Upper lobe of left lung (tissue), 6 donors: ENCODE results near the gene REEP6. TPM values are rescaled to one million over a fixed set of nuclear protein-coding genes. Genes with fewer than 3 reads are reported as not detected.

Experiments
- ATAC-seq, 2 donors: fragments of 200-7000 bp; cut with Tn5 transposase; one replicate each; pipeline ENCODE4 v1.9.1; 2022; ENCODE audit warnings: mild to moderate bottlenecking in 2 of 2, moderate library complexity in 2 of 2; ENCODE audit not compliant: low FRiP score in 2 of 2
- DNase-seq, 2 donors: peaks; one replicate each; pipeline ENCODE4 v3.0.0-alpha.2; 2019 to 2020
- H3K27ac ChIP-seq, 4 donors: fragments of 200-600 bp; sonication (generic); one replicate each; pipeline ENCODE4 v1.5.1; 2016 to 2019
- H3K27me3 ChIP-seq, 4 donors: fragments of 200-600 bp; sonication (generic); one replicate each; pipeline ENCODE4 v1.5.1; 2017 to 2019
- H3K36me3 ChIP-seq, 4 donors: fragments of 200-600 bp; sonication (generic); one replicate each; pipeline ENCODE4 v1.5.1; 2016 to 2019
- H3K4me1 ChIP-seq, 4 donors: fragments of 200-600 bp; sonication (generic); one replicate each; pipeline ENCODE4 v1.5.1; 2018 to 2019
- H3K4me3 ChIP-seq, 4 donors: fragments of 200-600 bp; sonication (generic); one replicate each; pipeline ENCODE4 v1.5.1; 2017 to 2019; ENCODE audit warnings: mild to moderate bottlenecking in 2 of 4, moderate library complexity in 1 of 4
- H3K9me3 ChIP-seq, 4 donors: fragments of 200-600 bp; sonication (generic); one replicate each; pipeline ENCODE4 v1.5.1; 2018 to 2019
- CTCF ChIP-seq, 6 experiments: fragments of 450-650 bp in 4 of 6; fragments of 200-600 bp in 2 of 6; sonication (generic) in 2 of 6; IDR thresholded peaks; one replicate each; pipeline ENCODE4 v1.5.1; 2016 to 2019; ENCODE audit warnings: antibody characterized with exemption in 6 of 6
- EP300 ChIP-seq, 4 donors: sonication (generic); formaldehyde crosslinking; IDR thresholded peaks; one replicate each; pipeline ENCODE4 v1.5.1; 2017; ENCODE audit warnings: antibody characterized with exemption in 4 of 4, control low read depth in 2 of 4
- POLR2A ChIP-seq, 4 donors: fragments of 450-650 bp; IDR thresholded peaks; one replicate each; pipeline ENCODE4 v1.5.1; 2016 to 2017; ENCODE audit warnings: antibody characterized with exemption in 4 of 4, mild to moderate bottlenecking in 2 of 4
- POLR2AphosphoS5 ChIP-seq, 2 donors: sonication (generic); formaldehyde crosslinking; IDR thresholded peaks; one replicate each; pipeline ENCODE4 v1.5.1; 2017; ENCODE audit warnings: antibody characterized with exemption in 2 of 2
- WGBS, 2 donors: methylation state at CpG; one replicate each; pipeline ENCODE4 v1.1.5; 2017 to 2018; 5-methylcytosine and 5-hydroxymethylcytosine counted together
- total RNA-seq, 6 donors: library from RNA; depleted of rRNA in 4 of 6; stranded (reverse); fragments of >200 nt in 4 of 6; gene quantifications; one replicate each; pipeline versions ENCODE4 v1.1.0 to v1.2.1, GENCODE V29; 2016 to 2021
- donor health status: DM: no; HTN: no; CAD: no; lungs with moderate emphysema.
- donor health status: DM: no; HTN: yes; CAD: no; lungs with severe emphysema.

The REEP6 gene
- total RNA-seq, 6 donors from 2014 or later = 2.0 to 7.8 (median 3.1) TPM

DNA sequence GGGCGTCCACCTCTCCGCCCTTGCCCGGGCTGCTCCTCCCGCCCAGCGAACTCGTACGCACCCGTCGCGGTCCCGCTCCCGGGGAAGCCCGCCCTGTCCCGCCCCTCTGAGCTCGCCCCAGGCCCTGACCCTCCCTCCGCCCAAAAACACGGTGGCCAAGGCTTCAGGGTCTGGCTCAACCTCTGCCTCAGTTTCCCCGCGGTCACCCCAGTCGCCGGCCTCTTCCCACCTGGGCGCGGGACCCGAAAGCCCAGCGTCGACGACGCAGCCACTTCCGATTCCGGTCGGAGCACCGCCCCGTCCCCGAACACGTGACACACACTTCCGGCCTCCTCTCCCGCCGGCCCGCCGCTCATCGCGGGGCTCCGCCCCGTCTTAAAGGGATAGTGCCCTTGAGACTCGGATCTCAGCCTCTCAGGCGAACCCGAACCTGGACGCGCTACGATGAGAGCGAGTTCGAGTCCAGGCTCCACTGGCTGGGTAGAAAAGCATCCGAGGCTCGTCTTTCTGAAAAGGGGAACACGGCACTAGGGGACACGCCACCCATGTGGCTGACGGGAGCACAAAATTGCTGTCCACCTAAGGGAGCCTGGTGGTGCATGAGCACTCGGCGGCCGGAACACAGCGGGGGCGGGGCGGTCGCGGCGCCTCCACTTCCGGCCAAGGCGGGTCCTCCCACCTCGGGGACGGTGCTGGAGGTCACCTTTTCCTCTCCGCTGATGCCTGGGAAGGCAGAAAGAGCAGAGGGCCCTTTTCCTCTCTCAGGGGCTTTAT lies 11.9 kb upstream of the REEP6 start, which contains the start of gene C19orf25:
Gene C19orf25 (minus strand): TSS at position 282 of the 774 bp plus-strand sequence. CDS start 312 bp downstream, outside the sequence.
- WGBS, 2 donors = 0 to 1% methylated on average over 14 to 61 of the region's 71 CpGs
- peak within 1 kb of the TSS; percentile 80 to 92 (median 90) for H3K27ac ChIP-seq

GRCh38 chr19:1481224-1481892 lies 9.6 kb upstream of the REEP6 start:
- no peak overlapping the region for H3K27ac ChIP-seq
- peaks cover 0 to 5% (median 2%) of the 10 kb centered on the region in 4 donors for H3K36me3 ChIP-seq
- H3K9me3 ChIP-seq = no peaks in the 10 kb centered on the region
- WGBS, 2 donors = 89 to 91% methylated on average over 22 to 23 of the region's 26 CpGs
- peaks cover 16 to 24% (median 22%) of the 10 kb centered on the region in 4 donors for H3K4me1 ChIP-seq
- ATAC-seq (no peak), DNase-seq (peak in 1 of 2 donors; percentile 41)
- H3K4me3 ChIP-seq = no peak overlapping the region
- no peaks in the 10 kb centered on the region for H3K27me3 ChIP-seq
- TF ChIP-seq POLR2AphosphoS5 (IDR thresholded peaks at IDR 0.05) (no peak), POLR2A (IDR thresholded peaks at IDR 0.05) (no peak), EP300 (IDR thresholded peaks at IDR 0.05) (no peak), CTCF (IDR thresholded peaks at IDR 0.05) (no peak)

More for the DNA sequence above, 11.9 kb upstream of the REEP6 start, which contains the start of gene C19orf25:
- Histone ChIP-seq H3K27me3 (no peaks in the 10 kb centered on the region), H3K4me3 (peak within 1 kb of the TSS; percentile 88 to 100 (median 99)), H3K9me3 (no peaks in the 10 kb centered on the region), H3K36me3 (peaks cover 0 to 25% (median 11%) of the 10 kb centered on the region in 4 donors), H3K4me1 (peaks cover 16 to 24% (median 22%) of the 10 kb centered on the region in 4 donors)
- DNase-seq (peak; percentile 95 to 97), ATAC-seq (peak; percentile 93 to 98)
- TF ChIP-seq CTCF (IDR thresholded peaks at IDR 0.05) = peak in 2 of 6 experiments; percentile 14 to 32
- peak in 2 of 4 donors; percentile 54 to 86 for TF ChIP-seq POLR2A (IDR thresholded peaks at IDR 0.05)
- TF ChIP-seq EP300 (IDR thresholded peaks at IDR 0.05) = no peak
- peak; percentile 80 to 89 for TF ChIP-seq POLR2AphosphoS5 (IDR thresholded peaks at IDR 0.05)

- TF ChIP-seq CTCF (IDR thresholded peaks at IDR 0.05) (no peak), EP300 (IDR thresholded peaks at IDR 0.05) (no peak), POLR2AphosphoS5 (IDR thresholded peaks at IDR 0.05) (no peak), POLR2A (IDR thresholded peaks at IDR 0.05) (no peak)
- H3K4me3 ChIP-seq = no peak overlapping the region
- 91 to 94% methylated on average over 12 to 16 of the region's 36 CpGs for WGBS, 2 donors
- H3K27me3 ChIP-seq = no peaks in the 10 kb centered on the region
- DNase-seq = peak in 1 of 2 donors; percentile 82
- no peaks in the 10 kb centered on the region for H3K9me3 ChIP-seq
- peaks cover 0 to 3% (median 0%) of the 10 kb centered on the region in 4 donors for H3K36me3 ChIP-seq
- ATAC-seq = no peak
- peaks cover 16 to 24% (median 22%) of the 10 kb centered on the region in 4 donors for H3K4me1 ChIP-seq
- no peak overlapping the region for H3K27ac ChIP-seq
Observed at GRCh38 chr19:1481893-1482360, 9.1 kb upstream of the REEP6 start.

DNA sequence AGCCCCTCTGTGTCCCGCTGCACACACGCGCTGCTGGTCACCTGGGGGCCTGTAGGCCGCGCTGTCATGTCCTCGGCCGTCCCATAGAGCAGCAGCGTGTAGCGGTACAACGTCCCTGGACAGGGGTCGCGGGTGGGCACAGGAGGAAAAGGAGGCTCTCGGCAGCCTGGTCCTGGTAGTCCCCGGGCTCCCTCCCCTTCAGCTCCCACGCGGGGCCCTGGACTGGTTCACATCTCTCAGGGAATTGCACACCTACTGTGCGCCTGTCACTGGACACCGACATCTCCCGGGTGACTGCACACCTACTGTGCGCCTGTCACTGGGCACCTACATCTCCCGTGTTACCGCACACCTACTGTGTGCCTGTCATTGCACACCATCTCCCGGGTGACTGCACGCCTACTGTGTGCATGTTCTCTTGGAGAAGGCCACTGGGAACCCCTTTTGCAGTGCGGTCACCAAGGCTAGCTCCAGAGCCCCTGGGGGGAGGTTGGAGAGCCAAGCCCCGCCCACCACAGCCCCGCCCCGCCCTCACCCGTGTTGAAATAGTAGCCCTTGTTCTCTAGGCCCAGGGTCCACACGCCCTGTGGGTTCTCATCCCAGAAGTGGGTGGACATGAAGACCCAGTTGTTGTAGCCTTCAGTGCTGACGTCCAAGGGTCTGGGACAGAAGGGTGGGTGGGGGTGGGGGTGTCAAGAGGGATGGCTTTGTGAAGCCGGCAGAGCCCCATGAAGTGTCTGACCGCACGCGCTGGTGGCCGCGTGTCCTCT lies 8.4 kb upstream of the REEP6 start:
- H3K9me3 ChIP-seq = no peaks in the 10 kb centered on the region
- TF ChIP-seq EP300 (IDR thresholded peaks at IDR 0.05) = no peak
- no peak for TF ChIP-seq CTCF (IDR thresholded peaks at IDR 0.05)
- TF ChIP-seq POLR2A (IDR thresholded peaks at IDR 0.05) = no peak
- no peak for TF ChIP-seq POLR2AphosphoS5 (IDR thresholded peaks at IDR 0.05)
- no peaks in the 10 kb centered on the region for H3K27me3 ChIP-seq
- DNase-seq (peak in 1 of 2 donors; percentile 44), ATAC-seq (no peak)
- H3K4me1 ChIP-seq = peaks cover 15 to 20% (median 17%) of the 10 kb centered on the region in 4 donors
- 85 to 98% methylated on average over 15 to 37 of the region's 37 CpGs for WGBS, 2 donors
- H3K4me3 ChIP-seq = no peak overlapping the region
- no peak overlapping the region for H3K27ac ChIP-seq
- H3K36me3 ChIP-seq = no peaks in the 10 kb centered on the region
